Measurements from ENCODE around the gene FSTL1. TPM values are rescaled to one million over a fixed set of nuclear protein-coding genes. Genes with fewer than 3 reads are reported as not detected.

Gene FSTL1
- total and polyA plus RNA-seq, 8 donors: 14.2 to 946 (median 97.7) TPM

DNA sequence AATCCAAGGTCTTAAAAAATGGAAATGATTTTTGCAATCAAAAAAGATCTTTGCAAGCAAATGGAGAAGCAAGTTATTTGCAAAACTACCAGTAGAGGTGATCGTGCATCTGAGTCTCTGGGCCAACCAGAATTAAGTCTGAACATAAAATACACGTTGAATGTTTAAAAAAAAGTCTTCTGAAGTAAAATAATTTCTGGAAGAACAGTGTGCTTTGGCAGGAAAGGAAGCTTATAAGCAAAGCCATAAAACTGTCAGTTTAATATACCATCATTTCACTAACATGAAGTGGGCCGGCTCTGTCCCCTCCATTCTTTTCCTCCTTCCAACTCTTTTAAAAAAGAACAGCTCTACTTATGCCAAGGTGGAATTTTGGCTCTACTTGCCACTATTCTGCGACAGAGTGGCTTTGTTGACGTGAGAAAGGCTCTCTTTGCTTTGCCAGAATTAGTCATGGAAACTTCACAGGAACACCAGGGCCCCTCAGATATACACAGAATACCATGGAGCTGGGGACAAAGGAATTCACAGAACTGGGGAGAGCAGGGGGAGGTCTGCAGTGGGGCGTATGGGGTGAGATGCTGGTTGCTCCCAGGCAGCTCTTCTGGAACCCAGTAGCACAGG, 29.8 kb downstream of the FSTL1 start:
- Histone ChIP-seq H3K4me3 (no peak overlapping the region), H3K9me3 (no peaks in the 10 kb centered on the region), H3K27me3 (no peaks in the 10 kb centered on the region), H3K27ac (peak overlapping the region in 4 of 5 donors; percentile 60 to 83 (median 64)), H3K4me1 (peaks cover 18 to 87% (median 50%) of the 10 kb centered on the region in 4 donors), H3K36me3 (no peaks in the 10 kb centered on the region)
- peak in 2 of 3 donors; percentile 50 to 91 for TF ChIP-seq POLR2AphosphoS5 (IDR thresholded peaks at IDR 0.05)
- TF ChIP-seq POLR2A (IDR thresholded peaks at IDR 0.05): no peak
- TF ChIP-seq, protein P1, sequence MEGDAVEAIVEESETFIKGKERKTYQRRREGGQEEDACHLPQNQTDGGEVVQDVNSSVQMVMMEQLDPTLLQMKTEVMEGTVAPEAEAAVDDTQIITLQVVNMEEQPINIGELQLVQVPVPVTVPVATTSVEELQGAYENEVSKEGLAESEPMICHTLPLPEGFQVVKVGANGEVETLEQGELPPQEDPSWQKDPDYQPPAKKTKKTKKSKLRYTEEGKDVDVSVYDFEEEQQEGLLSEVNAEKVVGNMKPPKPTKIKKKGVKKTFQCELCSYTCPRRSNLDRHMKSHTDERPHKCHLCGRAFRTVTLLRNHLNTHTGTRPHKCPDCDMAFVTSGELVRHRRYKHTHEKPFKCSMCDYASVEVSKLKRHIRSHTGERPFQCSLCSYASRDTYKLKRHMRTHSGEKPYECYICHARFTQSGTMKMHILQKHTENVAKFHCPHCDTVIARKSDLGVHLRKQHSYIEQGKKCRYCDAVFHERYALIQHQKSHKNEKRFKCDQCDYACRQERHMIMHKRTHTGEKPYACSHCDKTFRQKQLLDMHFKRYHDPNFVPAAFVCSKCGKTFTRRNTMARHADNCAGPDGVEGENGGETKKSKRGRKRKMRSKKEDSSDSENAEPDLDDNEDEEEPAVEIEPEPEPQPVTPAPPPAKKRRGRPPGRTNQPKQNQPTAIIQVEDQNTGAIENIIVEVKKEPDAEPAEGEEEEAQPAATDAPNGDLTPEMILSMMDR (IDR thresholded peaks at IDR 0.05): peak in 1 of 7 experiments; percentile 7
- TF ChIP-seq EP300 (IDR thresholded peaks at IDR 0.05): peak; percentile 89
- intact Hi-C loops (cut with DNase I; ENCODE audit: low total_unique reads): loop anchor here (5.0 to 10.0 kb wide), 2 partner anchors 134 to 174 kb away; no protein-coding TSS in a partner anchor
- 28 to 43% (median 38%) methylated on average over 6 of the region's 6 CpGs for WGBS, 5 donors
- DNase-seq: peak in 1 of 2 donors; percentile 85

DNA sequence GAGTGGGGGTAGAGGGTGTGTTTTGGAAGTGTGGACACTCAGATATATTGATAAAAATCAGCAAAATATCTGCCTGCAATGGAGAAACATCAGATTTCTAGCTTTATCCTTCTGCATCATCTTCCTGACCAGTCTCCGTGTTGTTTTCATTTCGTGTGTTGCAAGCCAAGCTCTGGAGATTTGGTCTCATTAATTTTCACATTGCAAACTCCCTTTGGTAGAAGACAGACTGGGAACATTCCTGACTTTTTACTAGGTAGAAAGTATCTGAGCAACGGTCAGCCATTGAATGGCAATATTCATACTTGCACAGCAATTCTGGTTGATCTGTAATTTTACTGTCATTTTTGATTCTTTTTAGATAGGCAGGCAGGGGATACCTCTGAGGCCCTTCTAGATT, 30.4 kb downstream of the FSTL1 start:
- intact Hi-C loops (cut with DNase I; ENCODE audit: low total_unique reads): loop anchor here (5.0 to 10.0 kb wide), 2 partner anchors 134 to 173 kb away; no protein-coding TSS in a partner anchor
- no peaks in the 10 kb centered on the region for H3K27me3 ChIP-seq
- WGBS, 5 donors: 47 to 84% (median 70%) methylated on average over 3 of the region's 3 CpGs
- no peaks in the 10 kb centered on the region for H3K36me3 ChIP-seq
- no peak overlapping the region for H3K4me3 ChIP-seq
- no peak for DNase-seq
- H3K27ac ChIP-seq: peak overlapping the region in 4 of 5 donors; percentile 60 to 83 (median 64)
- peaks cover 11 to 81% (median 47%) of the 10 kb centered on the region in 4 donors for H3K4me1 ChIP-seq
- H3K9me3 ChIP-seq: no peaks in the 10 kb centered on the region
- TF ChIP-seq, protein P1 (IDR thresholded peaks at IDR 0.05): no peak
- no peak for TF ChIP-seq POLR2A (IDR thresholded peaks at IDR 0.05)
- TF ChIP-seq EP300 (IDR thresholded peaks at IDR 0.05): no peak
- no peak for TF ChIP-seq POLR2AphosphoS5 (IDR thresholded peaks at IDR 0.05)

DNA sequence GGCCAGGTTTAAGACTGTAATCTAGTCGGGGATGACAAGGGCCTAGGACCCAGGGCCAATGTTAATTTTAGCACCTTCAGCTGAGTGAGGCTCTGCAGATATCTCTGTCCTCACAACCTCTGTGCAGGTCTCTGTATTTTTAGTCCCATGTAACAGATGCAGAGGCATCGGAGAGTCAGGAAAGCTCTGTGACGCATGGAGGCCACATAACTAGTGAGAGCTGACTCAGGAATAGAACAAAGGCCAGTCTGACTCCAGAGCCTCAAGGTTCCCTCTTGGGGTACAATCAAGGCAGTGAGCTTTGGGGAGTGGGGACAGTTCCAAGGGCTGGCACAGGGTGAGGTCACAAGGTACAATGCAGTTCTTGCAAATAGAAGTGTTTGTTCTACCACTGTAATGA, 31.0 kb downstream of the FSTL1 start:
- peak overlapping the region in 4 of 5 donors; percentile 12 to 83 (median 46) for H3K27ac ChIP-seq
- TF ChIP-seq EP300 (IDR thresholded peaks at IDR 0.05): peak; percentile 14
- TF ChIP-seq, protein P1 (IDR thresholded peaks at IDR 0.05): no peak
- TF ChIP-seq POLR2AphosphoS5 (IDR thresholded peaks at IDR 0.05): peak in 1 of 3 donors; percentile 18
- no peak for DNase-seq
- intact Hi-C loops (cut with DNase I; ENCODE audit: low total_unique reads): loop anchor here (5.0 to 10.0 kb wide), 2 partner anchors 135 to 172 kb away; no protein-coding TSS in a partner anchor
- H3K4me3 ChIP-seq: no peak overlapping the region
- H3K36me3 ChIP-seq: no peaks in the 10 kb centered on the region
- no peaks in the 10 kb centered on the region for H3K9me3 ChIP-seq
- WGBS, 5 donors: 71 to 95% (median 88%) methylated on average over 3 of the region's 3 CpGs
- H3K4me1 ChIP-seq: peaks cover 10 to 75% (median 44%) of the 10 kb centered on the region in 4 donors
- H3K27me3 ChIP-seq: no peaks in the 10 kb centered on the region

DNA sequence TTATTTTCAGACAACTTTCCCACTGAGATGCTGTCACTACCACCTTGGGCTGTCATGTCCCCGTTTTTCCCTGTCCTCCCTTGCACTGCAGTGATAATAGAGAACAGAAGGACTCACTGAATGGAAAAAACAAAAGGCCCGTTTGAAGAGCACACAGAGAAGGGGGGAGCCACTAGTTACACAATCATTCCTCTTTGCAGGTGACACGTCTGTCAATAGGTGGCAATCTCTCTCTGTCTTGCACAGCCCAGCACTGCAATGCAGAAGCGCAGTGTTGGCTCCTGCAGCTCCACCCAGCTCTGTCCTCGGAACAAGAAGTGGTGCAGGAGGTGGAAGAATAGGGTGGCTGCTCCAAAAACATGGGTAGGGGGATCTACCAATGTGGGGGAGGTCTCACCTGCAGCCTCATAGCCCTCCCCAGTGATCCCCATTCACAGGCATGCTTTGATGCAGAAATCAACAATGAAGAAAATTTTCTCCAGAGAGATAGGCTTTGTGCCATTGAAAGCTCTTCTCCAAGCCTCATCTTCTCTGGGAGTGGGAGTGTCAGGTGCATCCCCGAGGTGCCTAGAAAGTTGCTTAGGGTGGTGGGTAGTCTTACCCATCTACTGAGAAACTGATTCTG, 31.8 kb downstream of the FSTL1 start:
- TF ChIP-seq EP300 (IDR thresholded peaks at IDR 0.05) (no peak), POLR2A (IDR thresholded peaks at IDR 0.05) (no peak)
- TF ChIP-seq, protein P1 (IDR thresholded peaks at IDR 0.05): peak in 3 of 7 experiments; percentile 12 to 50 (median 46)
- H3K4me3 ChIP-seq: no peak overlapping the region
- no peaks in the 10 kb centered on the region for H3K36me3 ChIP-seq
- no peaks in the 10 kb centered on the region for H3K9me3 ChIP-seq
- H3K27ac ChIP-seq: peak overlapping the region in 1 of 5 donors; percentile 83
- 14 to 19% (median 17%) methylated on average over 6 of the region's 6 CpGs for WGBS, 5 donors
- peaks cover 10 to 67% (median 40%) of the 10 kb centered on the region in 4 donors for H3K4me1 ChIP-seq
- intact Hi-C loops (cut with DNase I; ENCODE audit: low total_unique reads): no loop called here
- DNase-seq: peak; percentile 51 to 85
- H3K27me3 ChIP-seq: no peaks in the 10 kb centered on the region
